Activated naive CD8-positive, alpha-beta T cell treated with anti-CD3 and anti-CD28 coated beads, Interleukin-2, amount 50 U/mL, for 24 hours (primary cell): ENCODE results near the gene TEAD1.

Experiments used
- ATAC-seq: fragments of 150-1000 bp; cut with Tn5 transposase; one replicate; pipeline ENCODE4 v1.10.0; 2021
- DNase-seq: peaks from one replicate; pipeline ENCODE4 v3.0.0; 2021
- H3K27ac Mint-ChIP-seq: one replicate; pipeline ENCODE4 v1.8.0; 2021; ENCODE audit warnings: mild to moderate bottlenecking, mixed read lengths
- H3K27me3 Mint-ChIP-seq: one replicate; pipeline ENCODE4 v1.8.0; 2021; ENCODE audit warnings: mixed read lengths
- H3K36me3 Mint-ChIP-seq: one replicate; pipeline ENCODE4 v1.8.0; 2021; ENCODE audit warnings: low read depth, mixed read lengths
- H3K4me1 Mint-ChIP-seq: one replicate; pipeline ENCODE4 v1.8.0; 2021; ENCODE audit warnings: mixed read lengths
- H3K4me3 Mint-ChIP-seq: one replicate; pipeline ENCODE4 v1.8.0; 2021; ENCODE audit warnings: mild to moderate bottlenecking, moderate library complexity, mixed read lengths
- H3K9me3 Mint-ChIP-seq: one replicate; pipeline ENCODE4 v1.8.0; 2021; ENCODE audit warnings: mixed read lengths

The TEAD1 gene

DNA sequence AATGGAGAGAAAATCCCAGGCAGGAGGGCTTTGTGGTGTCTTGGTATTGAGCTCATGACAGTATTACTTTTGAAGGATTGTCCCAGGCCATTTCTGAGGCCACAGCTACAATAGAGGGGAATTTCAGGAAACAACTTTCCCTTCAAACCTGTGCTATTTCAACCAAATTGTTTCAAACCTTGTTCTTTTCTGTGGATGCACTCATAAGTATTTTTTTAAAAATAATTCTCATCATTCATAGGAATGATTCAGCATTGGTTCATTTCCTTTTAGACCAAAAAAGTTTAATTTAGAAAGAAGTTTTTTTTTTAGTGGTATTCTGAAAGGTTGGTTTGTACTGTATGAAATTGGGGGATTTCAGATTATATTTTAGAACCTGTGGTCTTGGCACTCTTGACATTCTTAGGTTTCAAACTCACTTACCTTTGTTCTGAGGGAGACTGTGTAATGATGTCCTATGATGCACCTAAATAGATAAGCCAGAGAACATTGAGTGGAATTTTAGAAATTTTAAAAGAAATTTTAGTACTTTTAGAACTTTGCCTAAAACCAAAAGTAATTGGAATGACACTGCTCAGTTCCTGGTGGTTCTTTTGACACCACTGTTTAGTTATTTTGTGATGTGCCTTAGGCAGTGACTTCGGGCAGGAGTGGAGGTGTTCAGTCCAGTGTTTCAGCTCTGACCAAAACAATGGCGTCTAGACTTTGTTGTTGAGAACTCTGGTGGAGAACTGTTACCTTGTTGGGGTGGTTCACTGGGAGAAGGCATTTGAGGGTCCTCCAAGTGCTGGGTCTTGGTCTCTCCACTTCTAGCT is 12.2 kb downstream of the TEAD1 start:
- Mint-ChIP-seq H3K4me1 (peaks cover 8% of the 10 kb centered on the region), H3K27me3 (peaks cover 76% of the 10 kb centered on the region), H3K4me3 (no peak overlapping the region), H3K9me3 (no peaks in the 10 kb centered on the region), H3K36me3 (no peaks in the 10 kb centered on the region), H3K27ac (no peak overlapping the region)
- DNase-seq (no peak), ATAC-seq (no peak)

DNA sequence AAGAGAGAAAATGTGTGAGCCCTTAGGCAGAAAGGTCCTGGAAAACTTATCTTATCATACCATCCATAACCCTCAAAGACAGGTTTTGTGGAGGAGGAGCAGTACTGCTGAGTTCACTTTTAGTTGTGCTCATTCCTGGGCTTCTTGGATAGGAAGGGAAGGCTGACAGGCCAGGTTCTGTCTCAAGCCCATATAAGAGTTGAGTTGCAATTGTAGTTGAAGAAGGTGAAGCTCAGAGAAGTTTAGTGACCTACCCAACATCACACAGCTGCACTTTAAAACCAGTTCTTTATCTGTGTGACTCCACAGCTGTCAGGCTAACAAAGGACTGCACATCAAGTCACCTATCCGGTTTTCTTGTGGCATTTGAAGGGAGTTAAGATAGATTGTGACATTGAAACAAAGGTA is 13.0 kb downstream of the TEAD1 start:
- Mint-ChIP-seq H3K4me3 (no peak overlapping the region), H3K4me1 (peaks cover 8% of the 10 kb centered on the region), H3K27ac (no peak overlapping the region), H3K9me3 (no peaks in the 10 kb centered on the region), H3K27me3 (peaks cover 71% of the 10 kb centered on the region), H3K36me3 (no peaks in the 10 kb centered on the region)
- DNase-seq (no peak), ATAC-seq (no peak)

DNA sequence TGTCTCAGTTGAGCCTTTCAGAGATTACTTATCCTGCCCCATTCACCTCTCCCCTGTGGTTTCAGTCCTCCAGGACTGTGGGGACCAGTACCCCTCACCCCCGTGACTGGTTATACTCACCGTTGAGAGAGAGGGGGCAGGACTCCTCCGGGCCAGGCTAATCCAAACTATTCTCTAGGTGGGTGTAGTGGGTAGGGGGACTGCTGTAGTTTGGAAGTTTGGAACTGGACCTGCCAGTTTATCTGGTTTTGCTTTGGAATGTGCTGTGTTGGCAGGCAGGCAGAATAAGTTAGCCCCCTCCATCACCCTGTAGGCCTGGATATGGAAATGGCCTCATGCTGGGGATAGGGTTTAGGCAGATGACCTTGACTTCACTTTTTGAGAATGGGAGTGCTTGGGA is 13.5 kb downstream of the TEAD1 start:
- peaks cover 8% of the 10 kb centered on the region for H3K4me1 Mint-ChIP-seq
- no peaks in the 10 kb centered on the region for H3K9me3 Mint-ChIP-seq
- ATAC-seq (no peak), DNase-seq (no peak)
- H3K27ac Mint-ChIP-seq, result no peak overlapping the region
- H3K27me3 Mint-ChIP-seq, result peaks cover 69% of the 10 kb centered on the region
- H3K36me3 Mint-ChIP-seq, result no peaks in the 10 kb centered on the region
- no peak overlapping the region for H3K4me3 Mint-ChIP-seq

DNA sequence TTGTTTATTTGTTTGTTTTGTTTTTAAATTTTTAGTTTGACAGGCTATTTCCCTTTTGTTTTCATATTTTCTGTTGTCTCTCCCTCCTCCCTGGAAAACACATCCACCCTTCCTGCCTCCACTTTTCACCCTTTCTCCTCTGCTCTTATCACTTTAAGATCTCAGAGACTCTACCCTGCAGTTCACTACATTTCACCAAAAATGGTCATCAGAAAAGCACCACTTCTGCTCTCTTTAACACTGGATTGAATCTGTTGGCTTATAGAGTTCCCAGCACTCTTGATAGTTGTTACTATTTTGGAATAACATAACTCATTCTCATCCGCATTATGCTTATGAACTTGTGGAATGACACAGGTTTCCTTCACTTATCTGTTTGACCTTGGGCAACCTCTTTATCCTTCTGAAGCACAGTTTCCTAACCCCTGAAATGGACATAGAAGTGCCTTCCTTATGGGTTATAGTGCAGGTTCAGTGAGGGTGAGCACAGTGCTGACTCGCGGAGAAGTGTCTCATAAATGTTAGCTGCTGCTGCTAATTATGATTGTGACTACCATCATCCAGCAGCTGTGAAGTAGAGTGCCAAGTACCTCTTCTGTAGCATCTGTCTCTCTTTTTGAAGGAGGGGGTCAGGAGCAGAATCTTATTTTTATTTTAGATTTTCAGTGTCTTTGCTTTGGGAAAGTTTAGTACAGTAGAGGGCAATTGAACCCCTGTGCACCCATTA is 15.0 kb downstream of the TEAD1 start:
- Mint-ChIP-seq H3K27ac (no peak overlapping the region), H3K27me3 (peaks cover 72% of the 10 kb centered on the region), H3K4me3 (no peak overlapping the region), H3K9me3 (no peaks in the 10 kb centered on the region), H3K4me1 (peaks cover 16% of the 10 kb centered on the region), H3K36me3 (no peaks in the 10 kb centered on the region)
- DNase-seq (no peak), ATAC-seq (no peak)

DNA sequence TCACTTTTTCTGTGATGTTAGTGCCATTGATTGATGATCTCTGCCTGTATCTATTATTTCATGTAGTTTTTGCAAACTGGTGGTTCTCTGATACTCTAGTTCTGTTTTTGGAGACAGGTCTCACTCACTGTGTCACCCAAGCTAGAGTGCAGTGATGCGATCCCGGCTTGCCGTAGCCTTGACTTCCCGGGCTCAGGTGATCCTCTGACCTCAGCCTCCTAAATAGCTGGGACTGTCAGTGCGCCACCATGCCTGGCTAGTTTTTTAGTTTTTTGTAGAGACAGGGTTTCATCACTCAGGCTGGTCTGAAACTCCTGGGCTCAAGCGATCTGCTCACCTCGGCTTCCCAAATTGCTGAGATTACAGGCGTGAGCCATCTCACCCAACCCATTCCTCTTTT is 16.4 kb downstream of the TEAD1 start:
- H3K27me3 Mint-ChIP-seq, result peaks cover 77% of the 10 kb centered on the region
- no peaks in the 10 kb centered on the region for H3K36me3 Mint-ChIP-seq
- H3K27ac Mint-ChIP-seq, result no peak overlapping the region
- ATAC-seq (no peak), DNase-seq (no peak)
- no peaks in the 10 kb centered on the region for H3K9me3 Mint-ChIP-seq
- peaks cover 20% of the 10 kb centered on the region for H3K4me1 Mint-ChIP-seq
- no peak overlapping the region for H3K4me3 Mint-ChIP-seq

DNA sequence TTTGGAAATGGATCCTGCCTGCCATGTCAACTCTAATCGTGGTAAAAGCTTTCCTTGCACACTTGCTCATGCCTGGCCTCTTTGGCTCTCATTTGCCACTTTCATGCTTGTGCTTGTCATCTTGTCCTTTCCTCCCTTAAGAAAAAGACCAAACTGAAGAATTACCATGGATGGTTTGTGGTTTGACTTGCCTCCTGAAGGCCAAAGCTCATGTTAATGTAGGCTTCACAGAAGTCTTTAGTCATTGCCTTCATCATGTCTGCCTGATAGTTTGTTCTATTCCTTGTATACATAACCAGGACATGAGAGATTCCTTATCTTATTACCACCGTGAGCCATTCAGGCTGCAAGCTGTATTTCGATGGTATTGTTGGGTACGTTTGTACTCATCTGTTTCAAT is 17.3 kb downstream of the TEAD1 start:
- Mint-ChIP-seq H3K36me3 (no peaks in the 10 kb centered on the region), H3K4me1 (peaks cover 17% of the 10 kb centered on the region), H3K4me3 (no peak overlapping the region), H3K27me3 (peaks cover 83% of the 10 kb centered on the region), H3K9me3 (no peaks in the 10 kb centered on the region), H3K27ac (no peak overlapping the region)
- no peak for DNase-seq
- no peak for ATAC-seq

DNA sequence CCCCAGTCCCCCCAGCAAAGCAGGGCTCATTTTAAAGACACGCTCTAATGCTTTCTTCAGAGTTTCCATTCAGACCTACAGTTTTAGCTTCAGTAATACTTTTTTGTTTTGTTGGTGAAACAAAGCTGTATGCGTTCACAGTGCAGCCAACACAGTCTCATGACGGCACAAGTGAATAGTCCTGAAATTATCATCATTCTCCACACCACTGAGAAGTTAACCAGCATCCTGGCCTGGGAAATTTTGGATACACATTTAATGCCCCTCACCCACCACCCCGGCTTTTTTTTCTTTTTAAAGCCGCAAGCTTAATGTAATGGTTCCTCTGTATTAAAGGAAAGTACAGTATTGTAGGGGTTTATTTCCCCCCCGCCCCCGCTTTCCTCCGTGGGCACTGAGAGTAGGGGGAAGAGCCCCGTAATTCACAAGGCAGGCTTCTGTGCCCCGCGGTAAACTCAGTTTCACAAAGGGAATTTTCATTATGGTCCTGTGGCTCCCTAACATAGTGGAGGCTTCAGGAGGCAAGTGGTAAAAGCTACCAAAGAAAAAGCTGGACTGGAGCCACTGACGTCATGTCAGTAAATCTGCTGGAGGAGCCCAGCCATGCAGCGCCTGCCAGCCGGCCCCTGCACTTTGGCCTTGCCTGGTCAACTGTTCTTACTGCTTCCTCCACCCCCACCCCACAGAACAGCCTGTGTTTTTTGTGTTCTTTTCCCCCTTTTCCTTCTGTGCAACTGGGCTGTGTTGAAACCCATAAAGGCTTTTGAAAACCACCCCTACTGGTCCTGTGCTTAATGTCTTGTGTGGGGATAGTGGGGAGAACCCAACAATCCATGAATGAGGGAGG is 18.2 kb downstream of the TEAD1 start:
- Mint-ChIP-seq H3K27ac (no peak overlapping the region), H3K36me3 (no peaks in the 10 kb centered on the region), H3K9me3 (no peaks in the 10 kb centered on the region), H3K4me1 (peaks cover 12% of the 10 kb centered on the region), H3K4me3 (no peak overlapping the region), H3K27me3 (peaks cover 81% of the 10 kb centered on the region)
- DNase-seq, result no peak
- no peak for ATAC-seq

DNA sequence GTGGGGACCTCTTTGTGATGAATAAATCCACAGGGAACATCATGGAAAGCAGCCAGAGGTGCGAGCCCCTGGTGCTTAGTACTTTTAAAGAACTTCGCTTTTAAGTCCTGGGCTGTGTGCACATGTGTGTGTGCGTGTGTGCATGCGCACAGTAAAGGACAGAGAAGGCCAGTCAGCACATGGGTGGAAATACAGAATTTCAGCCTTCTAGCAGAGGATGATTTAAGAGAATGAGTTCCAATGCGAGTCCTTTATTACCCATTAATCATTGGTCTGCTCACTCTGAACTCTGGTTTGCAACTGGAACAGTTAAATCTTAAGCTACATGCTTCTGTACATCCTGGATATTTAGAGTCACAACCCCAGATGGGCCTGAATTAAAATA is 18.9 kb downstream of the TEAD1 start:
- Mint-ChIP-seq H3K27me3 (peaks cover 80% of the 10 kb centered on the region), H3K27ac (no peak overlapping the region), H3K4me1 (peaks cover 14% of the 10 kb centered on the region), H3K9me3 (no peaks in the 10 kb centered on the region), H3K36me3 (no peaks in the 10 kb centered on the region), H3K4me3 (no peak overlapping the region)
- no peak for DNase-seq
- ATAC-seq, result no peak

DNA sequence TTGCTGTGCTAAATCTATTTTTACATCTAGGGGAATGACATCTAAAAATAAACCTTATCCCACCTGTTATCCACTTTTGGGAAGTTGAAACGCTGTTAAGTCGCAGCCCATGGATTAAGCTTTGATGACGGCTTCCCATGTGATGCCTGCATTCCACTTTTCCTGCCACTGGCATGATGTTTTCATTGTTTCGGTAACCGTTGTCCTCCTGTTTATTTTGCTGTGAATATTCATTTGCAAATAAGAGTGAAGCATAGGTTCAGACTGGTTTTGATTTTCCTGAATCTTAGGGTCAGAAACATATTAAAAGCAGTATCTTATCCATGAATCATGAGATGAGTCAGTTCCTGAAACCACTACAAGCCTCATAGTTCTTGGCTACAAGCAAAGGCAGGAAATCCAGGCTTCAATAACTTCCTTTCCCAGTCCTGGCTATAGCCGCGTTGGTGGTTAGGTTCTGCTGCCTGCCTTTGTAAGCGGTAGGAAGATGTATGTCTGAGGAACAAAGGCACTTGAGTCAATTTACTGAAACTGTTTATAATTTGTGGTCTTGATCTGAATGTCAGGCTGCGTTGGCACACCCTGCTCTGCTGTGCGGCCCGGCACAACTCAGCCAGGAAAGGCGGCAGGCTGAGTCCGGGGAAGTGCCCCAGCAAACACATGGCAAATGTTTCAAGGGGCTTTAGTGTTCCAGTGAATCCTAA is 19.4 kb downstream of the TEAD1 start:
- ATAC-seq (peak; percentile 76), DNase-seq (no peak)
- Mint-ChIP-seq H3K9me3 (no peaks in the 10 kb centered on the region), H3K27me3 (peaks cover 77% of the 10 kb centered on the region), H3K4me1 (peaks cover 16% of the 10 kb centered on the region), H3K36me3 (no peaks in the 10 kb centered on the region), H3K4me3 (no peak overlapping the region), H3K27ac (no peak overlapping the region)

DNA sequence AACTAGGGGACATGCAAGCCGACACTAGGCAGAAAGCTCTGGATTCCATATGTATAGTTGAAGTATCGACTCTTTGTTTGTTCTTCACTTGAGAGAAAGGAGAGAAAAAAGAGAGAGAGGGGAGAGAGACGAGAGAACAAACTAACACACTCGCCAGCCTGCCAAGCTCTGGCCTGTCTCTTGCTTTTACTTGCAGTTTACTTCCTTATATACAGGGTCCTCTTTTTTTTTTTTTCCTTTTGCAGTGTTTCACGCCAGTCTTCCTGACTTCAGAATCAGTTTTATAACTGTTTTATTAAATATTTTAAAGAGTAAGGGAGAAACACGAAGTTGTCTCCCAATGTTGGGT is 19.9 kb downstream of the TEAD1 start:
- H3K4me3 Mint-ChIP-seq, result no peak overlapping the region
- no peaks in the 10 kb centered on the region for H3K9me3 Mint-ChIP-seq
- DNase-seq (no peak), ATAC-seq (no peak)
- H3K27me3 Mint-ChIP-seq, result peaks cover 72% of the 10 kb centered on the region
- H3K36me3 Mint-ChIP-seq, result no peaks in the 10 kb centered on the region
- no peak overlapping the region for H3K27ac Mint-ChIP-seq
- H3K4me1 Mint-ChIP-seq, result peaks cover 16% of the 10 kb centered on the region

DNA sequence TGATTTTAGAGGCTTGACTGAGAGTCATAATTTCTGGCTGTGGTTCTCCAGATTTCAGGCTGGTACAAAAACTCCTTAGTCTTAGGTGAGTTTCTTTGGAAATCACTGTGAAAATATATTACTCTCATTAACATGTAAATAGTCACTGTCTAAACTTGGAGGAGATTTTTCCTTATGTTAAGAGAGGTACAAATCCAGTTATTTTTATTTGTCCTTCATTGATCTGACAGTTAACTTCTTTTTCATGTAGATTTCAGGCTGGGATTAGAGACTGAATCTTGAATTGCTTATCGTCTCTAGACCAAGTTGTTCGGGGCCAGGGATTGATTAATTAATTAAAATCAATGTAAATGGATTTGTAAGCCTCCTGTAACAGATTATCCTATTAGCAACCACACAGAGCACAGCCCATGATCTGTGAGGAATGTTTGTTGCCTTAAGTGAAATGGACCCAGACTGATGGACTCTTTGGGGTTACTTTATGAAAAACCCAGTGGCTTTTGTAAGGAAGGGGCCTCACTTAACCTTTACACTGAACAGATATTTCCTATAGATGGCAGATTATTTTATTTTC is 21.1 kb downstream of the TEAD1 start:
- H3K9me3 Mint-ChIP-seq, result no peaks in the 10 kb centered on the region
- peaks cover 73% of the 10 kb centered on the region for H3K27me3 Mint-ChIP-seq
- no peak overlapping the region for H3K4me3 Mint-ChIP-seq
- peaks cover 16% of the 10 kb centered on the region for H3K4me1 Mint-ChIP-seq
- DNase-seq, result no peak
- no peak for ATAC-seq
- no peak overlapping the region for H3K27ac Mint-ChIP-seq
- H3K36me3 Mint-ChIP-seq, result no peaks in the 10 kb centered on the region

DNA sequence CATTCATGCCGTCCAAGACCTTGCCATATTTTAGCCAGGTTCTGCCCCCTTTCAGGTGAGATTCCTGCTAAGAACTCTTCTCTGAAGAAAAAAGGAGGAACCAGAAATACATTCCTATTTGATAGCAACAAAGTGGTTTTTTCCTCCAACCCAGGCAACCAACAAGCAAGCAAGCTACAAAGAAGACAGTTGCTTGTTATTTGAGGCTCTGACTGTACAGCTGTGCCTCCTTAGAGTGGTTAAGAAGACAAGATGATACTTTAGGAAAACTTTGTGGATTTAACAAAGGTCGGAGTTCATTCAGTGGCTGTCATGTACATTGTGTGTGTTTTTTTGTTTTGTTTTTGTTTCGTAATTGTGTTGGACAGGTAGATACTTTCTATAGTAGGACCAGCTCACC is 21.7 kb downstream of the TEAD1 start:
- no peak overlapping the region for H3K4me3 Mint-ChIP-seq
- H3K4me1 Mint-ChIP-seq, result peaks cover 16% of the 10 kb centered on the region
- no peaks in the 10 kb centered on the region for H3K9me3 Mint-ChIP-seq
- no peak for ATAC-seq
- H3K36me3 Mint-ChIP-seq, result no peaks in the 10 kb centered on the region
- peaks cover 71% of the 10 kb centered on the region for H3K27me3 Mint-ChIP-seq
- H3K27ac Mint-ChIP-seq, result no peak overlapping the region
- no peak for DNase-seq

DNA sequence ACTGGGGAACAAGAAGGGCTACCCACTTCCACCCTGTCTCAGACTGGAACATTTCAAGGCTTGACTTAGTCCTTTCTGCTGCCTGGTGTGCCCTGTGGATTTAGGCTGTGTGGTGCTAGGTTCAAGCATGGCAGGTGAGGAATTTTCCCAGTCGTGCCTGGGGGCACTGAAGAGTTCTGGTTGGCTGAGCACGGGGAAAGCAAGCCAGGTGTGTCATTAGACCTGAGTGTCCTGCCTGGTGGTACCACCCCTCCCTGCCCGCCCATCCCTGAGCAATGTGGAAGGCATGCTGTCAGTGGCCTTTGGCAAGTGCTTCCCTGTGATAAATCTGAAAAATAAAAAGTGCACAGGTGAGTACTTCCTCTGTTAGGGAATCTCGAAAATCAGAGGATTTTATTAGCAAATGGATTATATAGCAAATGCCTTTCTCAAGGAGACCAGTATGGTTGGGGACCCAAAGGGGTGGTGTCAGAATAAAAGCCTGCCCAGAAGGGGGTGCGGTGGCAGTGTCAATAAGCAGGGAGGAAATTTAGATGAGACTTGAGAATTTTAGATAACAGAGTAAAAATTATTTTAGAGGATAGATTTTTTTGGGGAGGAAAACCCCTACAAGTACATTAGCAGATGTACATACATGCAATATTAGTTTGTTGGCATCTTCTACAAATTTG is 22.8 kb downstream of the TEAD1 start:
- Mint-ChIP-seq H3K9me3 (no peaks in the 10 kb centered on the region), H3K27ac (no peak overlapping the region), H3K4me3 (no peak overlapping the region), H3K36me3 (no peaks in the 10 kb centered on the region), H3K4me1 (peaks cover 16% of the 10 kb centered on the region), H3K27me3 (peaks cover 73% of the 10 kb centered on the region)
- DNase-seq, result no peak
- no peak for ATAC-seq

DNA sequence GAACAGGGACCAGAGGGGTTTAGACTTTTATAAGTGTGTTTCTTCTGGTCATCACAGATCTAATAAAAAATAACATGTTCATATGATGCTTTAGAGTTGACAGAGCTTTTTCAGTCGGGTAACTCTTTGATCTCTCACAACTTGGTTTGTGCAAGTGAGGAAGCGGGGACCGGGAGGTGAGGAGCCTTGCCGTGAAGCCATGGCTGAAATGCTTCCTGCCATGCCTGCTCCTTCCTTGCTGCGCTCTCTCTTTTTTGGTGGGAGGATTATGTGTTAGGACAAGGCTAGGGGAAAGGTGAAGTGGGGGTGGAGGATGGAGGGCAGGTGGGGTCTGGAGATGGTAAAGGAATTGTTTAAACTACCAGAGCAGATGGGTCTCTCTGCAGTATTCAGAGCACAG is 23.8 kb downstream of the TEAD1 start:
- Mint-ChIP-seq H3K36me3 (no peaks in the 10 kb centered on the region), H3K4me3 (no peak overlapping the region), H3K9me3 (no peaks in the 10 kb centered on the region), H3K27me3 (peaks cover 68% of the 10 kb centered on the region), H3K4me1 (peaks cover 16% of the 10 kb centered on the region), H3K27ac (no peak overlapping the region)
- ATAC-seq, result no peak
- DNase-seq, result no peak
